GM12872 (cell line): ENCODE results near the gene SCARB1.

Source experiments
- CTCF ChIP-seq: IDR thresholded peaks from 3 replicates; pipeline ENCODE4 v1.5.1; 2011; ENCODE audit warnings: low read depth, mild to moderate bottlenecking, low read length, moderate library complexity; ENCODE audit not compliant: insufficient read depth

SCARB1 gene

GRCh38 chr12:124786061-124786964, 77.4 kb downstream of the SCARB1 start:
- TF ChIP-seq CTCF = no peak

- no peak for TF ChIP-seq CTCF
Observed at GRCh38 chr12:124784871-124785572, 78.6 kb downstream of the SCARB1 start.

- TF ChIP-seq CTCF = no peak
Observed at GRCh38 chr12:124783087-124783486, 80.6 kb downstream of the SCARB1 start.

- no peak for TF ChIP-seq CTCF
Observed at GRCh38 chr12:124782132-124782531, 81.5 kb downstream of the SCARB1 start.

- TF ChIP-seq CTCF = no peak
Observed at GRCh38 chr12:124780752-124781685, 82.6 kb downstream of the SCARB1 start.

GRCh38 chr12:124780336-124780735, 83.3 kb downstream of the SCARB1 start:
- TF ChIP-seq CTCF = 0 out of 3 replicates have a peak, but pooled peaks have one; percentile 14
